Peyer's patch (tissue), 4 donors: ENCODE data around the gene BRCC3.

Source experiments
- POLR2A ChIP-seq, 2 donors: fragments of 450-650 bp; IDR thresholded peaks; one replicate each; pipeline ENCODE4 v1.5.1; 2017; ENCODE audit warnings: antibody characterized with exemption in 2 of 2, mild to moderate bottlenecking in 2 of 2, moderate library complexity in 2 of 2
- TF ChIP-seq, protein P1 (sequence below), 6 experiments: fragments of 450-650 bp in 4 of 6; fragments of 200-600 bp in 2 of 6; sonication (generic) in 1 of 6; IDR thresholded peaks; one replicate each; pipeline ENCODE4 v1.5.1; 2017 to 2019; ENCODE audit warnings: antibody characterized with exemption in 6 of 6, mild to moderate bottlenecking in 3 of 6, moderate library complexity in 1 of 6

DNA sequence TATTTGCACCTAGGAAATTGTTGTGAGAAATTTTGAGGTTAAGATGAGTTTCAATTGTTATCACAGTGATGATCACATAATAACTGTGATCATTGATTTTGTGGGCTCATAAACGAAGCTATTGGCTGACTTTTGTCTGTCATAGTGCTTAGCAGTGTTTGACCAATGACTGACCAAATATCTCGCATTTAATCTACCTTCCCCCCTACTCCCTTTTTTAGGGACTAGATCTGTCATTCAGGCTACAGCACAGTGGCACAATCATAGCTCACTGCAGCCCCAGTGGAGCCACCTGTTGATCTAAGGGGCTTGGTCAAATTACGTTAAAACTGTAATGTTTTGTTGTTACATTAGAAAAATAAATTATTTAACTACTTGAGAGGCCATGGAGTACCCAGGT lies 43.2 kb upstream of the BRCC3 start:
- TF ChIP-seq, protein P1, sequence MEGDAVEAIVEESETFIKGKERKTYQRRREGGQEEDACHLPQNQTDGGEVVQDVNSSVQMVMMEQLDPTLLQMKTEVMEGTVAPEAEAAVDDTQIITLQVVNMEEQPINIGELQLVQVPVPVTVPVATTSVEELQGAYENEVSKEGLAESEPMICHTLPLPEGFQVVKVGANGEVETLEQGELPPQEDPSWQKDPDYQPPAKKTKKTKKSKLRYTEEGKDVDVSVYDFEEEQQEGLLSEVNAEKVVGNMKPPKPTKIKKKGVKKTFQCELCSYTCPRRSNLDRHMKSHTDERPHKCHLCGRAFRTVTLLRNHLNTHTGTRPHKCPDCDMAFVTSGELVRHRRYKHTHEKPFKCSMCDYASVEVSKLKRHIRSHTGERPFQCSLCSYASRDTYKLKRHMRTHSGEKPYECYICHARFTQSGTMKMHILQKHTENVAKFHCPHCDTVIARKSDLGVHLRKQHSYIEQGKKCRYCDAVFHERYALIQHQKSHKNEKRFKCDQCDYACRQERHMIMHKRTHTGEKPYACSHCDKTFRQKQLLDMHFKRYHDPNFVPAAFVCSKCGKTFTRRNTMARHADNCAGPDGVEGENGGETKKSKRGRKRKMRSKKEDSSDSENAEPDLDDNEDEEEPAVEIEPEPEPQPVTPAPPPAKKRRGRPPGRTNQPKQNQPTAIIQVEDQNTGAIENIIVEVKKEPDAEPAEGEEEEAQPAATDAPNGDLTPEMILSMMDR (IDR thresholded peaks at IDR 0.05), result no peak
- no peak for TF ChIP-seq POLR2A (IDR thresholded peaks at IDR 0.05)
